Measurements from ENCODE around the gene SP140L.

The SP140L gene

GRCh38 chr2:230429513-230429912 lies 102.5 kb downstream of the SP140L start:
- TF ChIP-seq RAD21 (IDR thresholded peaks at IDR 0.05; ENCODE audit: low read depth) (no peak), CEBPB (IDR thresholded peaks at IDR 0.05) (no peak), TEAD4 (IDR thresholded peaks at IDR 0.05) (no peak), CREB1 (IDR thresholded peaks at IDR 0.05; ENCODE audit: low read depth) (no peak), TCF12 (IDR thresholded peaks at IDR 0.05; ENCODE audit: low read depth) (no peak), TAF1 (IDR thresholded peaks at IDR 0.05; ENCODE audit: low read depth) (no peak), USF1 (IDR thresholded peaks at IDR 0.05) (no peak), FOXM1 (IDR thresholded peaks at IDR 0.05; ENCODE audit: borderline replicate concordance, low read depth) (no peak), YY1 (IDR thresholded peaks at IDR 0.05; ENCODE audit: low read depth) (no peak), NFIC (IDR thresholded peaks at IDR 0.05) (no peak), EP300 (IDR thresholded peaks at IDR 0.05; ENCODE audit: borderline replicate concordance) (no peak), EGR1 (IDR thresholded peaks at IDR 0.05) (no peak)

GRCh38 chr2:230430957-230431910 lies 104.2 kb downstream of the SP140L start:
- TF ChIP-seq ZBTB7A (IDR thresholded peaks at IDR 0.05; ENCODE audit: low read depth) (no peak), YY1 (IDR thresholded peaks at IDR 0.05; ENCODE audit: low read depth) (no peak), EP300 (IDR thresholded peaks at IDR 0.05; ENCODE audit: borderline replicate concordance) (no peak), FOXM1 (IDR thresholded peaks at IDR 0.05; ENCODE audit: borderline replicate concordance, low read depth) (no peak), TAF1 (IDR thresholded peaks at IDR 0.05; ENCODE audit: low read depth) (no peak), TCF12 (IDR thresholded peaks at IDR 0.05; ENCODE audit: low read depth) (no peak), USF1 (IDR thresholded peaks at IDR 0.05) (no peak), CEBPB (IDR thresholded peaks at IDR 0.05) (no peak), EGR1 (IDR thresholded peaks at IDR 0.05) (no peak), TEAD4 (IDR thresholded peaks at IDR 0.05) (no peak), NFIC (IDR thresholded peaks at IDR 0.05) (no peak)

GRCh38 chr2:230434677-230435324 lies 107.8 kb downstream of the SP140L start:
- TF ChIP-seq ZBTB7A (IDR thresholded peaks at IDR 0.05; ENCODE audit: low read depth) (no peak), FOXM1 (IDR thresholded peaks at IDR 0.05; ENCODE audit: borderline replicate concordance, low read depth) (no peak), NFIC (IDR thresholded peaks at IDR 0.05) (no peak), EP300 (IDR thresholded peaks at IDR 0.05; ENCODE audit: borderline replicate concordance) (no peak), RAD21 (IDR thresholded peaks at IDR 0.05; ENCODE audit: low read depth) (no peak), YY1 (IDR thresholded peaks at IDR 0.05; ENCODE audit: low read depth) (no peak), TCF12 (IDR thresholded peaks at IDR 0.05; ENCODE audit: low read depth) (no peak), MAX (IDR thresholded peaks at IDR 0.05) (no peak), EGR1 (IDR thresholded peaks at IDR 0.05) (no peak), CEBPB (IDR thresholded peaks at IDR 0.05) (no peak), TEAD4 (IDR thresholded peaks at IDR 0.05) (no peak)

GRCh38 chr2:230435431-230435830 lies 108.4 kb downstream of the SP140L start:
- TF ChIP-seq TCF12 (IDR thresholded peaks at IDR 0.05; ENCODE audit: low read depth) (no peak), MAX (IDR thresholded peaks at IDR 0.05) (no peak), REST (IDR thresholded peaks at IDR 0.05; ENCODE audit: low read depth) (no peak), TAF1 (IDR thresholded peaks at IDR 0.05; ENCODE audit: low read depth) (no peak), EP300 (IDR thresholded peaks at IDR 0.05; ENCODE audit: borderline replicate concordance) (no peak), TEAD4 (IDR thresholded peaks at IDR 0.05) (no peak), RAD21 (IDR thresholded peaks at IDR 0.05; ENCODE audit: low read depth) (no peak), EGR1 (IDR thresholded peaks at IDR 0.05) (no peak), YY1 (IDR thresholded peaks at IDR 0.05; ENCODE audit: low read depth) (no peak), FOXM1 (IDR thresholded peaks at IDR 0.05; ENCODE audit: borderline replicate concordance, low read depth) (no peak), CREB1 (IDR thresholded peaks at IDR 0.05; ENCODE audit: low read depth) (no peak), USF1 (IDR thresholded peaks at IDR 0.05) (no peak), CEBPB (IDR thresholded peaks at IDR 0.05) (no peak), ZBTB7A (IDR thresholded peaks at IDR 0.05; ENCODE audit: low read depth) (no peak), NFIC (IDR thresholded peaks at IDR 0.05) (no peak)

- TF ChIP-seq FOXM1 (IDR thresholded peaks at IDR 0.05; ENCODE audit: borderline replicate concordance, low read depth) (no peak), TCF12 (IDR thresholded peaks at IDR 0.05; ENCODE audit: low read depth) (no peak), TEAD4 (IDR thresholded peaks at IDR 0.05) (no peak), REST (IDR thresholded peaks at IDR 0.05; ENCODE audit: low read depth) (no peak), CEBPB (IDR thresholded peaks at IDR 0.05) (no peak), EP300 (IDR thresholded peaks at IDR 0.05; ENCODE audit: borderline replicate concordance) (no peak), CREB1 (IDR thresholded peaks at IDR 0.05; ENCODE audit: low read depth) (no peak), YY1 (IDR thresholded peaks at IDR 0.05; ENCODE audit: low read depth) (no peak), EGR1 (IDR thresholded peaks at IDR 0.05) (no peak), TAF1 (IDR thresholded peaks at IDR 0.05; ENCODE audit: low read depth) (no peak), USF1 (IDR thresholded peaks at IDR 0.05) (no peak), NFIC (IDR thresholded peaks at IDR 0.05) (no peak), RAD21 (IDR thresholded peaks at IDR 0.05; ENCODE audit: low read depth) (no peak), ZBTB7A (IDR thresholded peaks at IDR 0.05; ENCODE audit: low read depth) (no peak), MAX (IDR thresholded peaks at IDR 0.05) (no peak)
Observed at GRCh38 chr2:230439590-230439989, 112.6 kb downstream of the SP140L start.
